ENCODE results near the gene ZBTB3.

GRCh38 chr11:62774407-62774806, 20.4 kb upstream of the ZBTB3 start:
- TF ChIP-seq CTCF (IDR thresholded peaks at IDR 0.05) (no peak), POLR2A (IDR thresholded peaks at IDR 0.05) (no peak), POLR2AphosphoS5 (IDR thresholded peaks at IDR 0.05; ENCODE audit: insufficient read depth in 1 of 2, low read depth in 1 of 2) (no peak)
